Subcutaneous adipose tissue (tissue), 4 donors: ENCODE measurements around the gene DPYD. TPM values are rescaled to one million over a fixed set of nuclear protein-coding genes. Genes with fewer than 3 reads are reported as not detected.

Experiments used
- CTCF ChIP-seq: fragments of 450-650 bp; IDR thresholded peaks from one replicate; pipeline ENCODE4 v1.5.1; 2016; ENCODE audit warnings: low read depth, mild to moderate bottlenecking, control low read depth, antibody characterized with exemption, moderate library complexity
- total RNA-seq, 4 donors: library from RNA; depleted of rRNA; stranded (reverse); fragments of >200 nt; gene quantifications; one replicate each; pipeline ENCODE4 v1.1.0, GENCODE V29; 2016

Gene DPYD
- total RNA-seq, 4 donors from 2014 or later: 47.1 to 100 (median 68.0) TPM

DNA sequence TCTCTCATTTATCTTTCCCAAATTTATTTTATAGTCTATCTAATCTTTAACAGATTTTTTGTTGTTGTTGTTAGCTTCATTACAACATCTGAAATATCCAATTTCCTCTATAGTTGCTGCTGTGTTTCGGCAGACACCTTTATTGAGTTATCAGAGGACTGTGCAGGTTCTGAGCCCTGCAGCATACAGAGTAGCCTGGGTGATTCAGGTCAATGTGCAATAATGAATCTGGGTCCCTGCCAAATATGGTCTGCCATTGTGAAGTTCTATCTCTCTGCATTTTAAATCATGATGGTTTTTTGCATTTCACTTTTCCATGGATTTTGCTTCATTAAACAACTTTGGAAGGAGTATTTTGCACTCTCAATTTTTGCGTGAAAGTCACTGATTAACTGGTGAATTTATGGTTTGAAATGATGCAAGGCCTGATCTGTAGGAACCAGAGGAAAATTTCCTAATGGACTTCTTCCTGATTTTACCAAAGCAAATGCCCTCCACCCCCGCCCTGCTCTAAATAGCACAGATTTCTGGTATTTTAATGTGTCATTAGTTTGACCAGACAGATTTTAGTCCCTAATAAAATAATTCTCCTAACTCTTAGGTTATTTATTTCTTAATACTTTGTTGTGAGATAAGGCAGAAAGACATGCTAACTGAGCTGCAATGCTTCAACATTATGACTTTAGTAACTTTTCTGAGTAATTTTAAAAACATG is 797.0 kb downstream of the DPYD start:
- TF ChIP-seq CTCF: no peak

GRCh38 chr1:97120806-97121205 is 800.0 kb downstream of the DPYD start:
- TF ChIP-seq CTCF: no peak

- TF ChIP-seq CTCF: no peak
Measured at GRCh38 chr1:97119260-97120158, 801.3 kb downstream of the DPYD start.

DNA sequence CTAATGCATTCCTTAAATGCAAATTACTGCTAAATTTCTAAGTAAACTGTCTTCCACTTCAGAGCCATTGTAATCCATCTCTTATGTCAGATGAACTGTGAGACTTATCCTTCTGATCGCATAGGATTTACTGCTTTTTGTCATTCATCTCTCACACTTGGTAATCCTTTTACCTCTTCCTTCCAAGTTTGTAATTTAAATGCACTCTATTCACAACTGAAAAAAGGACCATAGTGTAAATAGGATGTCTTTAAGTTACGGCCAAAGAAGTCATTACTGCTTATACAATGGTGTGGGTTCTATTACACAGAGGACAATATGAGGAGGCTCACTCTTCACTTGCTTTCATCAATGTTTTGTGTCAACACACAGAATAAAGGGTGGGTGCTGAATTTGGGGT is 806.0 kb downstream of the DPYD start:
- TF ChIP-seq CTCF: no peak

DNA sequence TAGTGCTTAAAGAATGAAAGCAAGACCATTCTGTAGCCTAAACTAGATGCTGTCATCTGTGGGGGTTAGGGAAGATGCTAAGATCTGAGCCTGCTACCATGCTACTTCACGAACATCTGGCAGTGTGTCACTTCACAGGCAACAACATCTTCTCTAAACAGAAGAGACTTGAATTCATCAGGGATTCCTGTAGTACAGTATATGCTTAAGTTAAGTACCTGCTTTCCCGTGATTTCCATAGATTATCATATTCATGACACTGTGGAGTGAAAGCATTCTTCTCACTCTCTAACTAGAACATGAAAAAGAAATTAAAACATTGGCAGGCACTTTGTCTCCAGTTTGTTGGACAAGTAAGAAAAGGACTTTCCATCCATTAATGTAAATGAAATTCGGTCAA is 808.4 kb downstream of the DPYD start:
- no peak for TF ChIP-seq CTCF

DNA sequence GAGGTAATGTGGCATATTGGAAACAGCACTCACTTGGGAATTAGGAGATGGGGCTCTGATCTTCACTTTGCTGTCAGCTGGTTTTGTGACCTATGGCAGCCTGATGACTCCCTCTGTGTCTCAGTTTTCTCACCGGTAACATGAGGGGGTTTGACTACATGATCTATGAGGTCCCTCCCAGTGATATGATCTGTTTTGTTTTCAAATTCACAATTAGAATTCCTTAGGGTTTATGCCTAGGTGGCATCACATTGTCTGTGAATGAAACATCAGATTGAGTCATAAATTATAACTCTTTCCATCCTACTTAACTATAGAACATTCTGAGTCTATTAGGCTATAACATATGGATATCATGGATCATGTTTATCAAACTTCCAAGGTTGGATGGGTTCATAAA is 812.7 kb downstream of the DPYD start:
- no peak for TF ChIP-seq CTCF

DNA sequence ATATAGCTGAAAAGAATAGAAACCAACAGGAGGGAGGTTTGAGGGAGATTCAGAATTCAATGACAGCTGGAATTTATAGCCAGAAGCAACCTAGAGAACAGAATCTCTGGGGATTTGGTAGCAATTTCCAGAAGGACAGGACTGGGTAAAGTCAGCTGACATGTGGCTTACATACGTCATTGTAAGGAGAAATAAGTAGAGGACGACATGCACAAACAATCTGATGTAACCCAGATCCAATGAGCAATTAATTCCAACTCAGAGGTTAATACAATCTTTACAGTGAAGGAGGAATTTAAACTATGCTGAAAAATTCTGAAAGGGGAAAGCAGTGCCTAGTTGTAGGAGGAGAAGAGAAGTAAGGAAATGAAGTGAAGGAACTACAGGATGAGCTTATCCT is 815.3 kb downstream of the DPYD start:
- TF ChIP-seq CTCF: no peak
